Stomach (tissue), 9 donors: ENCODE data around the gene SOX6. TPM values are rescaled to one million over a fixed set of nuclear protein-coding genes. Genes with fewer than 3 reads are reported as not detected.

Experiments used
- DNase-seq, 2 donors: peaks; one replicate each; pipeline versions ENCODE4 v3.0.0 to v3.0.0-alpha.2; 2013 to 2019
- H3K27ac ChIP-seq, 5 donors: fragments of 200-600 bp in 4 of 5; sonication (generic) in 4 of 5; one replicate each; pipeline ENCODE4 v1.5.1; 2013 to 2019; ENCODE audit warnings: mild to moderate bottlenecking in 1 of 5, moderate library complexity in 1 of 5
- H3K27me3 ChIP-seq, 3 donors: fragments of 200-600 bp; sonication (generic); one replicate each; pipeline ENCODE4 v1.5.1; 2017 to 2019; ENCODE audit warnings: mixed run types in 1 of 3
- H3K36me3 ChIP-seq, 4 donors: fragments of 200-600 bp; sonication (generic); 1 replicate in 3 of 4; 2 replicates in 1 of 4; pipeline ENCODE4 v1.5.1; 2016 to 2019
- H3K4me1 ChIP-seq, 4 donors: fragments of 200-600 bp; sonication (generic); one replicate each; pipeline ENCODE4 v1.5.1; 2016 to 2019
- H3K4me3 ChIP-seq, 4 donors: fragments of 200-600 bp; sonication (generic) in 3 of 4; one replicate each; pipeline ENCODE4 v1.5.1; 2016 to 2019; ENCODE audit warnings: mild to moderate bottlenecking in 1 of 4
- H3K9me3 ChIP-seq, 4 donors: fragments of 200-600 bp; sonication (generic); one replicate each; pipeline ENCODE4 v1.5.1; 2016 to 2019
- CTCF ChIP-seq, 7 experiments: fragments of 450-650 bp in 4 of 7; fragments of 200-600 bp in 3 of 7; sonication (generic) in 3 of 7; IDR thresholded peaks; one replicate each; pipeline ENCODE4 v1.5.1; 2016 to 2019; ENCODE audit warnings: antibody characterized with exemption in 7 of 7, control low read depth in 2 of 7, mild to moderate bottlenecking in 1 of 7
- EP300 ChIP-seq: sonication (generic); formaldehyde crosslinking; IDR thresholded peaks from one replicate; pipeline ENCODE4 v1.6.1; 2017; ENCODE audit warnings: antibody characterized with exemption
- POLR2A ChIP-seq, 4 donors: fragments of 450-650 bp; IDR thresholded peaks; one replicate each; pipeline ENCODE4 v1.6.1; 2016; ENCODE audit warnings: antibody characterized with exemption in 4 of 4, control low read depth in 2 of 4, mild to moderate bottlenecking in 1 of 4, moderate library complexity in 1 of 4
- POLR2AphosphoS5 ChIP-seq, 3 donors: sonication (generic); formaldehyde crosslinking; IDR thresholded peaks; one replicate each; pipeline ENCODE4 v1.6.1; 2016; ENCODE audit warnings: antibody characterized with exemption in 3 of 3
- WGBS, 5 donors: extraction: QIAGEN DNeasy Blood & Tissue Kit in 3 of 5; methylation state at CpG; one replicate each; pipeline versions ENCODE4 v1.1.5 to v1.1.7; 2013 to 2018; 5-methylcytosine and 5-hydroxymethylcytosine counted together
- intact Hi-C: fragments of 100-400 bp; cut with DNase I; formaldehyde crosslinking; loops from one replicate; pipeline ENCODE4 v1.15.1; 2023; ENCODE audit warnings: low total_unique reads
- polyA plus RNA-seq, 3 donors: library from polyadenylated mRNA; stranded (reverse); fragments of 200-250 nt; gene quantifications; one replicate each; pipeline ENCODE4 v1.2.3, GENCODE V29; 2013
- total RNA-seq, 5 donors: library from RNA; depleted of rRNA; stranded (reverse); fragments of >200 nt; gene quantifications; one replicate each; pipeline versions ENCODE4 v1.1.0 to v1.2.3, GENCODE V29; 2014 to 2016
- donor health status: healthy with polysubstance abuse.
- donor health status: Bipolar disorder and iron deficiency.
- donor health status: healthy.

Gene SOX6
- total and polyA plus RNA-seq, 8 donors, result 1.2 to 13.6 (median 4.5) TPM

GRCh38 chr11:16297332-16297731 is 59.0 kb downstream of the SOX6 start:
- Histone ChIP-seq H3K27me3 (no peaks in the 10 kb centered on the region), H3K4me1 (peaks cover 0 to 22% (median 13%) of the 10 kb centered on the region in 4 donors), H3K9me3 (no peaks in the 10 kb centered on the region), H3K27ac (no peak overlapping the region), H3K4me3 (no peak overlapping the region), H3K36me3 (no peaks in the 10 kb centered on the region)
- no peak for DNase-seq
- no peak for TF ChIP-seq POLR2AphosphoS5 (IDR thresholded peaks at IDR 0.05)
- no peak for TF ChIP-seq EP300
- TF ChIP-seq CTCF (IDR thresholded peaks at IDR 0.05), result no peak
- TF ChIP-seq POLR2A (IDR thresholded peaks at IDR 0.05), result no peak
- intact Hi-C loops, result no loop called here
- WGBS, 5 donors, result 76 to 84% (median 82%) methylated on average over 3 of the region's 3 CpGs

- no peak for TF ChIP-seq CTCF (IDR thresholded peaks at IDR 0.05)
- TF ChIP-seq POLR2A (IDR thresholded peaks at IDR 0.05), result no peak
- TF ChIP-seq EP300, result no peak
- TF ChIP-seq POLR2AphosphoS5 (IDR thresholded peaks at IDR 0.05), result no peak
- no peaks in the 10 kb centered on the region for H3K27me3 ChIP-seq
- WGBS, 5 donors, result 76 to 91% (median 90%) methylated on average over 2 of the region's 2 CpGs
- intact Hi-C loops, result no loop called here
- no peaks in the 10 kb centered on the region for H3K9me3 ChIP-seq
- no peaks in the 10 kb centered on the region for H3K36me3 ChIP-seq
- peaks cover 0 to 25% (median 14%) of the 10 kb centered on the region in 4 donors for H3K4me1 ChIP-seq
- no peak for DNase-seq
- no peak overlapping the region for H3K27ac ChIP-seq
- H3K4me3 ChIP-seq, result no peak overlapping the region
Measured at GRCh38 chr11:16296273-16296672, 60.1 kb downstream of the SOX6 start.

GRCh38 chr11:16295592-16295991 is 60.8 kb downstream of the SOX6 start:
- Histone ChIP-seq H3K4me3 (no peak overlapping the region), H3K27me3 (no peaks in the 10 kb centered on the region), H3K27ac (no peak overlapping the region), H3K9me3 (no peaks in the 10 kb centered on the region), H3K36me3 (no peaks in the 10 kb centered on the region), H3K4me1 (peaks cover 0 to 25% (median 14%) of the 10 kb centered on the region in 4 donors)
- intact Hi-C loops, result no loop called here
- DNase-seq, result no peak
- WGBS, 5 donors, result 45 to 65% (median 50%) methylated on average over 1 of the region's 1 CpG
- no peak for TF ChIP-seq CTCF (IDR thresholded peaks at IDR 0.05)
- TF ChIP-seq POLR2AphosphoS5 (IDR thresholded peaks at IDR 0.05), result no peak
- no peak for TF ChIP-seq POLR2A (IDR thresholded peaks at IDR 0.05)
- no peak for TF ChIP-seq EP300

GRCh38 chr11:16293204-16293681 is 63.1 kb downstream of the SOX6 start:
- peak in 1 of 2 donors; percentile 51 for DNase-seq
- H3K27ac ChIP-seq, result no peak overlapping the region
- H3K4me1 ChIP-seq, result peaks cover 0 to 19% (median 14%) of the 10 kb centered on the region in 4 donors
- H3K4me3 ChIP-seq, result no peak overlapping the region
- H3K36me3 ChIP-seq, result no peaks in the 10 kb centered on the region
- H3K27me3 ChIP-seq, result no peaks in the 10 kb centered on the region
- H3K9me3 ChIP-seq, result no peaks in the 10 kb centered on the region
- WGBS, 5 donors, result 8 to 19% (median 9%) methylated on average over 2 of the region's 2 CpGs
- TF ChIP-seq POLR2A (IDR thresholded peaks at IDR 0.05), result no peak
- intact Hi-C loops, result no loop called here

GRCh38 chr11:16292167-16292859 is 64.0 kb downstream of the SOX6 start:
- Histone ChIP-seq H3K27ac (no peak overlapping the region), H3K4me1 (peaks cover 0 to 19% (median 14%) of the 10 kb centered on the region in 4 donors), H3K4me3 (no peak overlapping the region), H3K27me3 (no peaks in the 10 kb centered on the region), H3K36me3 (no peaks in the 10 kb centered on the region), H3K9me3 (no peaks in the 10 kb centered on the region)
- DNase-seq, result peak in 1 of 2 donors; percentile 29
- no peak for TF ChIP-seq EP300
- no peak for TF ChIP-seq POLR2AphosphoS5 (IDR thresholded peaks at IDR 0.05)
- no peak for TF ChIP-seq CTCF (IDR thresholded peaks at IDR 0.05)
- no peak for TF ChIP-seq POLR2A (IDR thresholded peaks at IDR 0.05)
- 30 to 54% (median 40%) methylated on average over 8 of the region's 8 CpGs for WGBS, 5 donors
- intact Hi-C loops, result no loop called here
